ENCODE results near the gene FKRP.
"Not testable (repeated sequence)": the region's sequence is repeated elsewhere in the genome, so short reads cannot be mapped to it uniquely, and the experiment has no call there.

FKRP gene

GRCh38 chr19:46759817-46760333, 14.0 kb downstream of the FKRP start:
- no peak for DNase-seq

DNA sequence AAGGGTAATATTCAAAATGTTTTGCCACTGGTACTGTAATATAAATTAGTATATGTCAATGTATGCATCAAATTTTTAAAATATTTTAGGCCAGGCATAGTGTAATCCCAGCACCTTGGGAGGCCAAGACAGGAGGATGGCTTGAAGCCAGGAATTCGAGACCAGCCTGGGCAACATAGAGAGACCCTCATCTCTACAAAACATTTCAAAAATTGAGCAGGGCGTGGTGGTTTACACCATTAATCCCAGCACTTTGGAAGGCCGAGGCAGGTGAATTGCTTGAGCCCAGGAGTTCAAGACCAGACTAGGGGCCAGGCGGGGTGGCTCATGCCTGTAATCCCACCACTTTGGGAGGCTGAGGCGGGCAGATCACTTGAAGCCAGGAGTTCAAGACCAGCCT, 14.5 kb downstream of the FKRP start:
- DNase-seq: no peak

DNA sequence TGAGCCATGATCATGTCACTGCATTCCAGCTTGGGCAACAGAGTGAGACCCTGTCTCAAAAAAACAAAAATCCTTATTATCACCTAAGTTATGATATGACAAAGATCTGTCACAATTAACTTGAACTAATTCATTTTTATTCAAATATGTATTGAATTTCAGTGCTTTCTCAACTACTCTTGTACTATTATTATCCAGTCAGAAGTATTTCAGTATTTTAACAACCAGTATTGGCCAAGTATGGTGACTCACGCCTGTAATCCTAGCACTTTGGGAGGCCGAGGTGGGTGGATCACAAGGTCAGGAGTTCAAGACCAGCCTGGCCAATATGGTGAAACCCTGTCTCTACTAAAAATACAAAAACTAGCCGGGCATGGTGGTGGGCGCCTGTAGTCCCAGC, 15.0 kb downstream of the FKRP start:
- not testable (repeated sequence) for DNase-seq

- DNase-seq: no peak
Observed at GRCh38 chr19:46761418-46761831, 15.6 kb downstream of the FKRP start.

GRCh38 chr19:46762245-46762890, 16.5 kb downstream of the FKRP start:
- DNase-seq: no peak

DNA sequence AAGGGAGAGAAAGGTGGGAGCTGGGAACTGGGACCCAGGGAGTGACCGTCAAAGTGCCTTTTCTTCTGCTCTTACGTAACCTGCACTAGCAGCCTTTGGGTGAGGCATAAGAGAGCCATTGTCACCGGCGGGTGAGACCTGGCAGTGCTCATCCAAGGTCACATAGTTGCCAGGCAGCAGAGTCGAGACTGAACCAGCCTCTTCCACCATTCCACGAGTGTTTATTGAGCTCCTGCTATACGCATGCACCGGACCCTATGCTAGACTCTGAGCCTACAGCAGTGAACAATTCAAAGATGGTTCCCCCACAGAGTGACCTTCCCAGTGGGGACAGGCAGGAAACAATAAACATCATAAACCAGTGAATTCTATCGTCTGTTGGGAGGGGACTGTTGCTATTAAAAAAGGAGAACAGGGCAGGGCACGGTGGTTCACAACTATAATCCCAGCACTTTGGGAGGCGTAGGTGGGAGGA, 19.0 kb downstream of the FKRP start:
- no peak for DNase-seq

- DNase-seq: no peak
Observed at GRCh38 chr19:46766569-46767317, 20.9 kb downstream of the FKRP start.

DNA sequence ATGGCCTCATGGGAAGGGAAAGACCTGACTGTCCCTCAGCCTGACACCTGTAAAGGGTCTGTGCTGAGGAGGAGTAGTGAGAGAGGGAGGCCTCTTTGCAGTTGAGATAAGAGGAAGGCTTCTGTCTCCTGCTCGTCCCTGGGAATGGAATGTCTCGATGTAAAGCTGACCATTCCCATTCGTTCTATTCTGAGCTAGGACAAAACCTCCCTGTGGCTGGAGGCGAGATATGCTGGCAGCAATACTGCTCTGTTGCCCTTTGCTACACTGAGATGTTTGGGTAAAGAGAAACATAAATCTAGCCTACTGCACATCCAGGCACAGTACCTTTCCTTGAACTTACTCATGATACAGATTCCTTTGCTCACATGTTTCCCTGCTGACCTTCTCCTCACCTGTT, 22.9 kb downstream of the FKRP start:
- not testable (repeated sequence) for DNase-seq

- DNase-seq: no peak
Observed at GRCh38 chr19:46772170-46773017, 26.5 kb downstream of the FKRP start.

DNA sequence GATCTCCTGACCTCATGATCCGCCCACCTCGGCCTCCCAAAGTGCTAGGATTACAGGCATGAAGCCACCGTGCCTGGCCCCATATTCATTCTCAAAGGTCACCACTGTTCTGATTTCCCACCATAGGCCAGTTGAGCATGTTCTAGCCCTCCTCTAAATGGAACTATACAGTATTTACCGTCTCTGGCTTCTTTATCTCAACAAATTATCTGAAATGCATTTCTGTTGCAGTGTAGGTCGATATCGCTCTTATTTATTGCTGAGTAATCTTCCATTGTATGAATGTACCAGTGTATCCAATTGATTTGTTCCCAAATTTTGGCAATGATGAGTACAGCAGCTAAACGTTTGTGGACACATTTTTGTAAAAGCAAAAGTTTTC, 27.2 kb downstream of the FKRP start:
- no peak for DNase-seq

DNA sequence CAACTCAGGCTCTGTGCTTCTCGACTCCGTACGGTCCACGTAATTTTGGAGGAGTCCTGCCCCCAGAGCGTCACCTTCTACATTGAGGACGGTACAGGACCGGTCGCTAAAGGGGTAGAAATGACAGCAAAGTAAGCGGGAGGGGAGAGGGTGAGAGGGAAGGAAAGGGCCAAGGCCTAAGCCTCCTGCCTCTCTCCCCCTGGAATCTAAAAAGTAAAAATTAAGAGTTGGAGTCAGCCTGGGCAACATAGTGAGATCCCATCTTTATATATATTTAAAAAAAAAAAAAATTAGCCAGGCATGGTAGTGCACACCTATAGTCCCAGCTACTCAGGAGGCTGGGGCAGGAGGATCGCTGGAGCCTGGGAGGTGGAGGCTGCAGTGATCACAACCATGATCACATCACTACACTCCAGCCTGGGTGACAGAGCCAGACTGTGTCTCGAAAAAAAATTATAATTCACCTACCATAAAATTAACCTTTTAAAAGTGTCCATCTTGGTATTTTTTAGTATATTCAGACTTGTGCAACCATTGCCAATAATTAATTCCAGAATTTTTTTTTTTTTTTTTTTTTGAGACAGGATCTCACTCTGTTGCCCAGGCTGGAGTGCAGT, 29.9 kb downstream of the FKRP start:
- DNase-seq: no peak

GRCh38 chr19:46776927-46777911, 31.4 kb downstream of the FKRP start:
- DNase-seq: no peak

- not testable (repeated sequence) for DNase-seq
Observed at GRCh38 chr19:46777956-46778645, 32.2 kb downstream of the FKRP start.

GRCh38 chr19:46782355-46783019, 36.6 kb downstream of the FKRP start:
- no peak for DNase-seq

DNA sequence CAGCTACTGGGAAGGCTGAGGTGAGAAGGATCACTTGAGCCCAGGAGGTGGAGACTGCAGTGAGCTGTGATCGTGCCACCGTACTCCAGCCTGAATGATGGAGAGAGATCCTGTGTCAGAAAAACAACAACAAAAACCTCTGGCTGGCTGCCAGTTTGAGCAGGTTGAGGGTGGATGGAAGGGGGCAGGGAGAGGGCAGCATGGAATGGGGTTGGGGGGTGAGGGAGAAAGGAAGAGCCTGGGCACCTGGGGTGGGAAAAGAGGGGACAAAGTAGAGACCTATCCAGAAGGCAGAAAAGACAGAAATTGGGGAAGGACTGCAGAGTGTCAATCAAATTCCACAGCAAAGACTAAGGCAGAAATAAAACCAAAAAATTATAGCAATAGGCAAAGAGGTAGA, 37.8 kb downstream of the FKRP start:
- DNase-seq: no peak

- DNase-seq: peak; percentile 19
Observed at GRCh38 chr19:46784262-46785053, 38.6 kb downstream of the FKRP start.

DNA sequence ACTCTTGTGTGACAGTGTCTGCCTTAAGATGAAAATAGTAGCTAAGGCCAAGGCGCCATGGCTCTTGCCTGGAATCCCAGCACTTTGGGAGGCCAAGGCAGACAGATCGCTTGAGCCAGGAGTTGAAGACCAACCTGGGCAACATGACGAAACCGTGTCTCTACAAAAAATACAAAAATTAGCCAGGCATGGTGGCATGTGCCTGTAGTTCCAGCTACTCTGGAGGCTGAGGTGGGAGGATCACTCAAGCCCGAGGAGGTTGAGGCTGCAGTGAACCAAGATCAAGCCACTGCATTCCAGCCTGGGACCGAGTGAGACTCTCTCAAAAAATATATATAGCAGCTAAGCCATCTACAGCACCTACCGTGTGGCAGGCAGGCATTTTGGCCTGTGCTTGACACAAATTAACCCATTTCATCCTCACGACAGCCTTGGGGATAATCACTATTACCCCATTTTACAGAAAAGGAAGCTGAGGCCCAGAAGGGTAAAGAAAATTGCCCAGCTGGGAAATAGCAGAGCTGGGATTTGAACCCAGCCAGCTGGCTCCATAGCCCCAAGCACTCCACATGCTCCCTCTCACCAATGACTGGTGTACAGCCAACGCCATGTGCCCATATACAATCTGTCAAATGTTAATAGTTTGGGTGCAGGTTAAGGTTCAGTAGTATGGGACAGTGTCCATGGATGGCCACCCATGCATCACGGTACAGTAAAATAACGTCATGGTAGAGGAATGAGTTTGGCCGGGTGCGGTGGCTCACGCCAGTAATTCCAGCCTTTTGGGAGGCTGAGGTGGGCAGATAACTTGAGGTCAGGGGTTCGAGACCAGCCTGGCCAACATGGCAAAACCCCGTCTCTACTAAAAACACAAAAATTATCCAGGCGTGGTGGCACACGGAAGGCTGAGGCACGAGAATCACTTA, 39.5 kb downstream of the FKRP start:
- DNase-seq: no peak

DNA sequence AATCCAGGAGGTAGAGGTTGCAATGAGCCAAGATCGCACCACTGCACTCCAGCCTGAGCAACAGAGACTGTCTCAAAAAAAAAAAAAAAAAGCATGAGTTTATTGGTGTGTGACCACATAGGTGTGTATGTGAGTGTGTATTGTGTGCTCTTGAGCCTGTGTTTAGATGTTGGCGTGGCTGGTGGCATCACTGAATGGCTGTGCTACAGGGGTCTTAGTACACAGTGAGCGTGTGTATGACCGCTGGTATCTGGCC, 40.1 kb downstream of the FKRP start:
- no peak for DNase-seq

Measured in eye (tissue), 1 donor.